Sigmoid colon (tissue), 4 donors: ENCODE measurements around the gene PGM5.
"Not testable (repeated sequence)": the region's sequence is repeated elsewhere in the genome, so short reads cannot be mapped to it uniquely, and the experiment has no call there.

Experiments
- POLR2A ChIP-seq, 2 donors: fragments of 450-650 bp; IDR thresholded peaks; one replicate each; pipeline ENCODE4 v1.6.1; 2016; ENCODE audit warnings: antibody characterized with exemption in 2 of 2, mild to moderate bottlenecking in 2 of 2, moderate library complexity in 2 of 2
- POLR2AphosphoS5 ChIP-seq, 4 donors: sonication (generic); formaldehyde crosslinking; IDR thresholded peaks; one replicate each; pipeline ENCODE4 v1.6.1; 2017; ENCODE audit warnings: antibody characterized with exemption in 4 of 4

DNA sequence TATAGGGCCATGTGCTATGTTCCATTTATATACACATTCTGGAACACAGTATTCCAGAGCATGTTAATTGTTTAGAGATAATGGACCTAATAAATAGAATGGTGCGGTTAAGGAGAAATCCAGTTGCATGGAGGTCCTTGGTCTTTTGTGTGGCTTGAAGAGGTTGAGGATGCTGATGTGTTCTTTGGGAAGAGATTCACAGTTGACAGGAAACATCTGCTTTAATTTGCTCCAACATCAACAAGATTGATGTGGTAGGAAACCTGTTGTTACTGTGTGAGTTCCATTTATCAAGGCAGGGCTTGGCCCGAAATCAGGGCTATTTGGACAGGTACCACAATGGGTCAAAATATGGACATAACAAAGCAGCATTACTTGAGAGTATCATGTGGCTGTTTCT lies 56.3 kb downstream of the PGM5 start:
- TF ChIP-seq POLR2AphosphoS5, POLR2A (IDR thresholded peaks at IDR 0.05): not testable (repeated sequence)
